Renal pelvis (tissue), 4 donors: ENCODE measurements around the gene PC. TPM values are rescaled to one million over a fixed set of nuclear protein-coding genes. Genes with fewer than 3 reads are reported as not detected.

Experiments
- DNase-seq: peaks from one replicate; pipeline ENCODE4 v3.0.0-alpha.2; 2013
- polyA plus RNA-seq, 3 donors: library from polyadenylated mRNA; unstranded; fragments of 120-200 nt; gene quantifications; one replicate each; pipeline ENCODE4 v1.2.1, GENCODE V29; 2013; ENCODE audit not compliant: insufficient read length in 3 of 3

Gene PC
- polyA plus RNA-seq, 3 donors, result 56.3 to 61.7 (median 56.8) TPM

DNA sequence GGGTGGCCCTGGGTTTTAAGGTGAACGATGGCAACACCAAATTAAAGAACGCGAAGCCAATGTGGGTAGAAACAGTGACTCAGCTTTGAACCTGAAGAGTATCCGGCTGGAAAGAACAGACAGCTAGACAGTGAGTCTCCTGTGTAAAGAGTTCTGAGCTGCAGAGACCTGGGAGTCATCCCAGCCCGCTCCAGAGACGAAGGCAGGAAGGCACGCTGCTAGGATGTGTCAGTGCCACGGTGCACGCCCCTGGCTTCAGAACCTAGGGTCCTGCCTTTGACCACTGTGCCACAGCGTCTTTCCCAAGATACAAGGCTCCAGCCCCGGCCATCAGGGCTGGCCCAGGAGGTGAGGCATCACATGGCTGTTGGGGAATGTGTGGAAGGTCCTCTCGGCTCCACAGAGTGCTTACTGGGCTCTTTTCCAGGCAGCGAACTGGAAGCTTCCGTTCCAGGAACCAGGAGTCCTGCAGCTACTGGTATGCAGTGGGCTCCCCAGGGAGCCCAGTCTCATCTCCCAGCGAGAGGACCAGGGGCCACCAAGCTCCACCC is 71.4 kb downstream of the PC start:
- no peak for DNase-seq

DNA sequence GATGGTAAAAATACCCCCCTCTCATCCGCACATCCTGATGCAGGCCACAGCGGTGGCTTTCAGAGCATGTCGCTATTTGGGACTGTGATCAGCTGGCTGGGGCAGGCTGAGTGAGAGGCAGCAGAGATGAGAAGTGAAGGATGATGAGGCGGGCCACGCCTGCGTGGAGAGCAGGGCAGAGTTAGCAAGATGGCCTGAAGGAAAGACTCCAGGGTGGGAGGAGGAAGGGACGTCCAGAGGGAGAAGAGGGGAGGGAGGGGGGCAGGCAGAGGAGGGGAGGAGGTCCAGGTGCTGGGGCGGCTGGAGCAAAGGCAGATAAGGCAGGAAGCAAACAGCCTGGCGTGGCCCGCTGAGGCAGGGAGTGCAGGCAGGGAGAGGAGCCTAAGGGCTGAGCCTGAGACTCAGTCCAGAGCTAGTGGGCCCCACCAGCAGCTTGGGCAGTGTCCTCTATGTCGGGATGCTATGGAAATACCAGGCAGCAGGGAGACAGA is 72.2 kb downstream of the PC start:
- DNase-seq, result no peak

- no peak for DNase-seq
Observed at GRCh38 chr11:66885469-66885868, 72.7 kb downstream of the PC start.

- no peak for DNase-seq
Observed at GRCh38 chr11:66884443-66884842, 73.7 kb downstream of the PC start.

DNA sequence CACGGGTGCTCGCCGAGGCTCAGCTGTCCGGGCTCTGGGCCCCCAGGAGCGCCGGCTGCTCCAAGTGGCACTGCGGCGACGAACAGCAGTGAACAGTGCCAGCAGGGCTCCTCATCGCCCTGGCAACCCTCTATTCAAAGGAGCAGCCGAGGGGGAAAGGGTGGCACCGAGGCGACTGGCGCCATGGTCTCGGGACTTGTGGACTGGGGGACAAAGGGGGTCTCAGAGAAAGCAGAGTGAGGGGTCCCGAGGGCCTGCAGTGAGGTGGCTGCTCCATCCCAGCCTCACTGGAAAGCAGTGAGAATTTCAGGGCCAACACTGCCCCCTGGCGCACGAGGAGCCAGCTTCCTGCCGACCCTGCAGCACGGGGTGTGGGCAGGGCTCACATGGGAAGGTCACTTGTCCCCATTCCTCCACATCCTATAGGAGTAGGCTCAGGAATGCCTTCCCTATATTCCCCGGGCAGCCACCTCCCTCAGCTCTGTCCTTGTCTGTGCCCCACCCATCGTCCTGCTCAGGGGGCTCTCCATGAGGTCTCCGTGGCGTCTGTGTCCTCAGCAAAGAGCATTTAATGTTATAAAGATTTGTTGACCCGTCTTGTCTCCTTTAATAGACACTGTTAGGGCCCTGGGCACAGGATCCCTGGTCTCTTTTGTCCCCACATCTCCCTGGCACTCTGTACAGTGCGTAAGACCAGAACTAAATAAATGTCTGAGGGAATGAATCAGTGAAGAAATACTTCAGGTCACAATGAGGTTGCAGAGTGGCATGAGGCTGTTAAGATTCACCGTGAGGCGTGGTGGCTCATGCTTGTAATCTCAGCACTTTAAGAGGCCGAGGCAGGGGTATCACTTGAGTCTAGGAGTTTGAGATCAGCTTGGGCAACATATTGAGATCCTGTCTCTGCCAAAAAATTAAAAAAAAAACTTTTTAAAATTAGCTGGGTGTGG is 74.9 kb downstream of the PC start:
- DNase-seq, result no peak

DNA sequence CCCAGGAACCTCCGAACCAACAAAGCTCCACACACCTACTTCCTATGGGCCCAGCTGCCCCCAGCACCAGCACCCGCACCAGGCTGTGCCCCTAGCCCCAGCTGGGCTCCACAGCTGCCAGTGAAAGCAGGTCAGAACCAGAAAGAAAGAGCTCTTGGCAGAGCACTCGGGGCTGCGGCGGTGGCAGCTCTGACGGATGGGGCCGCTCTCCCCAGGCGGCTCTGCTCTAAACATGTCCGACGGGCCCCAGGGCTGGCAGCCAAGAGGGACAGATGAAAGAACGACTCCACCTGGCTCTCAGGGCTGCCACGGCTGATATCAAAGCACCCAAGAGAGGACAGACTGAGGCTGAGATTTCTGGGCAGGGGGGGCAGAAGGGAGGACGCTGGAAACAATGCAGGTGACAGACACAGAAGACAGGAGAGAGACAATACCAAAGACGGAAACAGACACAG is 75.6 kb downstream of the PC start:
- no peak for DNase-seq

GRCh38 chr11:66881927-66882452 is 76.2 kb downstream of the PC start:
- DNase-seq, result no peak

GRCh38 chr11:66881451-66881835 is 76.7 kb downstream of the PC start:
- DNase-seq, result no peak

DNA sequence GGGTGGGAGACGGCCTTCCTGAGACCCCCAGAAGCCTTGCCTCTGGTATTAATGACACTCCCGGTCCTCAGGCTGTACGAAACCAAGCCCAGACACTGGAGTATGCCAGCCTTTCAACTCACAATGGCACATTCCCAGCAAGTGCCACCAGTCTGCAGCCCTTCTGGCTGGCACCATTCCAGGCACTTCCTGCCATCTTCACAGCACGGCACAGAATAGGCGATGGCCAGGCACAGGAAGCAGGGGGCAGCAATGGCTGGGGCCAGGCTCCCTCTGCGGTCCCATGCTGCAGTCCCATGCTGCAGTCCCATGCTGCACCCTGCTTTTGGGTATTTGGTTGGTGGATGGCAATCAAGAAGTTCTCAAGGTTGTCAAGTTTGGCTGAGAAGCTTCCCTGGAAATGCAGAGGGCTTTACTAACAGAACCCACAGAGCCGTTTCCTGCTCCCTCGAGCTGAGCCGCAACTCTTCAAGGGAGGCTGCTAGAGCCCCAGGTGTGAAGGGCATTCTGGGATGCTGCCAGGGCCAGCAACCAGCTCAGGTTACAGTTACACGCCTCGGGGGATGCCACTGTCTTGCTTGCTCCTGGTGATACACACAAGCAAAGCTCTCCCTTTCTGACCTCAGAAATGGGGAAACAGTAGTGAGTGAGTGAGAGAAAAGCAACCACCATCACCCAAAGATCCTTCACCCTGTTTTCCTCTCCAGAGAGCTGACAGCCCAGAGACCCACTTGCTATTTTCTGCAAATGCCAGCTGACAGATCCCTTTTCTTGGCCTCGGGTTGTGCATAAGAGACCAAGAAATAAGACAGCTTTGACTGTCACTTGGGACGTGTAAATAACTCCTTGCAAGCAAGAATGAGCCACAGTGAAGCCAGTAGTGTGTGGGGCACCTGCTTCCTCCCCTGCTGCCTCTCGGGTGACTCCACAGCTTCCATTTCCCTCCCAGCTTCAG is 77.4 kb downstream of the PC start:
- DNase-seq, result peak; percentile 74

- DNase-seq, result no peak
Observed at GRCh38 chr11:66879999-66880398, 78.2 kb downstream of the PC start.

- DNase-seq, result no peak
Observed at GRCh38 chr11:66879583-66879982, 78.6 kb downstream of the PC start.

DNA sequence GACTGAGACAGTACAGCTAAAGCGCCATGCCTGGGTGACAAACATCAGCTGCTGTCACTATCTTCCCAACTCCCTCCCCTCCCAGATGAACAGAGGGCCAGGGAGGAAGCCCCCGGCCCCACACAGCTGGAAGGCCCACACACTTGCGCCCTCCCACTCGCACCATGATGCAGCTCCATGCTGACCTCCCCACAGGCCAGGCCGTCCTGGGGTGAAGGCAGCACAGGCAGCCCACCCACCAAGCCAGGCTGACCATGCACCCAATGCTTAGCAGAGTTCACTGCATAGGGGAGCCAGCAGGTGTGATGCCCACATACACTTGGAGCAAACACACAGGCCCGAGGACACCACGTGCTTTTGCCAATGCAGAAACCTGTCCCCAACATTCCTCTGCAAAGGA is 79.2 kb downstream of the PC start:
- no peak for DNase-seq

- no peak for DNase-seq
Observed at GRCh38 chr11:66878474-66878873, 79.7 kb downstream of the PC start.

DNA sequence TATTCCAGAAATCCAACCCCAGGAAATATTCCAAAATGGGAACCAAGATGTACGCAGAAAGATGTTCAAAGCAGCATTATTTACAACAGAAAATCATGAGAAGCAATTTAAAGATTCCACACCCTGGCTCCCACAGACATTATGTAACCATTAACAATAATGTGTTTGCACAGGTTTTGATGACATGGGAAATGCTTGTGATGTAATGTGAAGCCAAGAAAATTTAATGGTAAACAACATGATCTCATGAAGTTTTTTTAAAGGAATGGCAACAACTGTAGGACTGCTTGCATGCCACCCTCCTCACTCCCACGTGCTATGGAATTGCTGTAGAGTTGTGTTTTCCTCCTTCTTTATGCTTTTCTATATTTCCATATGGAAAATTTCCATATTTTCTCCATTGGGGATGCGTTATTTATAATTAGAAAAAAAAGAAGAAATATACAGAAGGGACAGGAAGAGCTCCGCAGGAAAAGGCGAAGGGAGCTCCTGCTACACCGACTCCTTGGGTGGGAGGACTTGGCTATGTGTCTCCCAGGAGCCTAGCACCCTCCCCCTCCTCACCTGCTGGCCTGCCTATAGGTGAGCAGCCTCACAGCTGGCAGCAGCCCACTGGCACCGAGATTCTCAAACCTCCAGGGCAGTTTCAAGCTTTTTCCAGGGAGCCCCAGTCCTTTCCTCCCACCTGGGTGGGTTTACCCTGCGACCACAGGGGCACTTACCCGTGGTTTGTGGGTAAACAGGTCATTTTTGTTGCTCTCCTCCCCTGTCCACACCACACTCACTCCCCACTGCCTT is 80.4 kb downstream of the PC start:
- no peak for DNase-seq

DNA sequence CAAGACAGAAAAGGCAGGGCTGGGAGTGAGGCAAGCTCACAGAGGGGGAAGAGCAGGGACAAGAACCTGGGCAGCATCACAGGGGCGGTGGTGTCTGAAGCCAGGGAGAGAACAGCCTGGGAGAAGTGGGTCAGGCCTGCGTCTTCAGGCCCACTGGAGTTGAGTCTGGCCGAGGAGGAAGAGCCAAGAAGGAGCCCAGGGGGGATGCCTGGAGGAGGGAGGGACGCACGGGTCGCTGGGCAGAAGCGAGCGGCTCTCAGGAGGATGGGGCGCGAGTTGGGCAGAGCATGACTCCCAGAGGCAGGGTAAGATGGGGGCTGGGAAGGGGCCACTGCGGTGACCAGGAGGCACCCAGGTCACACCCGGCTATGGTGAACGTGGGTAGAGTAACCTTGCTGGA is 82.8 kb downstream of the PC start:
- no peak for DNase-seq

GRCh38 chr11:66874232-66874631 is 84.0 kb downstream of the PC start:
- DNase-seq, result no peak

DNA sequence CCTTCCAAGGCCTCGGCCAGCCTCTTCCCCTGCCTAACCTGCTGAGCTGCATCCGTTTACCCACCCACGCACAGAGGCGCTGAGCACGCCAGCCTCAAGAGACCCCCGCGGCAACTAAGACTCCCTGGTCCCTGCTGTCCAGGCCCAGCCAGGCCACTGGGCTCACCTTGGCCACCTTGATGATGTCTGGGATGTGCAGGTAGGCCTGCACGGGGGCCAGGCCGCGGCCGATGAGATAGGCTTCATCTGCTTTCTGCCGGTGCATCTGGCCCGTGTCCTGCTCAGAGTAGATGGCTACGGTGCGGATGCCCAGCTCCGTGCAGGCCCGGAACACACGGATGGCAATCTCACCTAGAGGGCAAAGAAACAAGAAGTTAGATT is 86.7 kb downstream of the PC start:
- no peak for DNase-seq

- DNase-seq, result no peak
Observed at GRCh38 chr11:66870616-66871520, 87.3 kb downstream of the PC start.

DNA sequence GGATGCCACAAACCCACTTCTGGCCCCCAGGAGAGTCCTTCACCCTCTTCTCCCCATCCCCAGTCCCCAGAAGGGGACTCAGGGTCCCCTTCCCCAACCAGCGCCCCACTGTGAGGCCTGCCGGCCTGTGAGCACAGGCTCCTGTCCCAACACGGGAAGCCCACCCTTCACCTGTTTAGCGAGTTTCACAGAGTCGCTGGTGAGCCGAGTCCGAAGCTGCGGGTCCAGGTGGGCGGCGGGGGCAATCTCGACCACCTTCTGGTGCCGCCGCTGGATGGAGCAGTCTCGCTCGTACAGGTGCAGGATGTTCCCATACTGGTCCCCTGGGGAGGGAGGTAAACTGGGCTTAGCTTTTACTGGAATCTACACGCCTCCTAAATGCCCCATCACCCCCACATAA is 88.1 kb downstream of the PC start:
- no peak for DNase-seq

DNA sequence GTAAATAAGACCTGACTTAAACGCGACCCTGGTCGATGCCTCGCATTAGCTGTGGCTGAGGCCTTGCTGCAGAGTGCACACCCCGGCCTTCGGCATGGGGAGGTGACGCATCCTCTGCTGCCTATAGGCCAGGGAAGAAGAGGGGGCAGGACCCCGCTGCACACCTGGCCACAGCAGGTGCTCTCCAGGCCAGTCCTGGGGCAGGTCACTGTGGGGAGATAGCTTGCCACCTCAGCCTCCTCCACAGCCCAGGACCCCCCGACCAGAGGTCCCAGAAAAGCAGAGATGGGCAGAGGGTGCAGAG is 88.7 kb downstream of the PC start:
- DNase-seq, result no peak
